GM19467 (cell line): ENCODE results near the gene RNFT1.
"Not testable (repeated sequence)": the region's sequence is repeated elsewhere in the genome, so short reads cannot be mapped to it uniquely, and the experiment has no call there.

ENCODE experiments used
- ATAC-seq: cut with Tn5 transposase; IDR thresholded peaks from one replicate; pipeline ENCODE4 v1.9.1; 2021; ENCODE audit warnings: mild to moderate bottlenecking, moderate library complexity; ENCODE audit not compliant: unreplicated experiment

The RNFT1 gene

DNA sequence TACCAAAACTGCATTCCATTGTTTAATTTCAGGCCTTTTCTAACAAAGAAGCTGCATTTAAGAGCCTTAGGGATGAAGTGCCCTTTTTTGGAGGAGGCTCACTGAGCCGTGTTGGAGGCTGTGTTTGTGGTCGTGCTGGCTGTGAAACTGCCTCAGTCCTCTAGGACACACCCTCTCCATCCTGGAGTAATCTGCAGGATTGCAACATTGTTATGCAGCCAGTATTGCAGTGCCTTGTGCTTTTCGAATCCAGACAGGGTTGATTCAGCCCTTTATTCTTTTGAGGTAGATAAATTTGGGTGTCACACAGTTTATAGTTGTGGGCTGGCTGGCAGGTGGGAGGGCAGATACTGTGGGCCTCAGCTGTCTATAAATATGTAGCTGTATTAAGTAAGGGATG is 33.8 kb downstream of the RNFT1 start:
- not testable (repeated sequence) for ATAC-seq

DNA sequence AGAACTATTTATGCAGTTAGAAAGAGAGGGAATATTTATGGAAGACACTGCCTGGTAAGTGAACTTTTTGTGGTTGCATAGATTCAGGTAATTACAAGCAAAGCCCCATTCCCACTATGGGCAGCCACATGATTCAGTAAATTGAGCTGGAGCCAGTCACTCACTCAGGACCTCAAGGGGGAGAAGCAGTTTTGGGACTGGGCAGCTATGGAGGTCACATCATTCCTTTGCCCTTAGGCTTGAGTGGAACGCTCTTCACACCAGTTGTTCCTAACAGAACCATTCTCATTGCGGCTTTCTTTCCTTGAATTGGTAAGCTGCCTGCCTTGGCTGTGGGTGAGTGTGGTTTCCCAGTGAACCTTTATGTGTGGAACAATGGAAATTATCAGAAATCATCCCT is 34.4 kb downstream of the RNFT1 start:
- ATAC-seq, result not testable (repeated sequence)

DNA sequence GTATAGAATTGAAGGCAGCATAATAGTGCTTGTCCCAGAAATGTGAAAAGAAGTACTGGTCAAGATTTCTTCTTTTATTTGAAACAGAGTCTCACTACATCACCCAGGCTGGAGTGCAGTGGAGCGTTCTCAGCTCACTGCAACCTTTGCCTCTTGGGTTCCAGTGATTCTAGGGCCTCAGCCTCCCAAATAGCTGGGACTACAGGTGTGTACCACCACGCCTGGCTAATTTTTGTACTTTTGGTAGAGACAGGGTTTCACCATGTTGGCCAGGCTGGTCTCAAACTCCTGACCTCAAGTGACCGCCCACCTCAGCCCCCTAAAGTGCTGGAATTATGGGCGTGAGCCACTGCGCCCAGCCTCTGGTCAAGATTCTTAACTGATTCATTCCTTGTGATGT is 43.9 kb downstream of the RNFT1 start:
- ATAC-seq, result not testable (repeated sequence)

DNA sequence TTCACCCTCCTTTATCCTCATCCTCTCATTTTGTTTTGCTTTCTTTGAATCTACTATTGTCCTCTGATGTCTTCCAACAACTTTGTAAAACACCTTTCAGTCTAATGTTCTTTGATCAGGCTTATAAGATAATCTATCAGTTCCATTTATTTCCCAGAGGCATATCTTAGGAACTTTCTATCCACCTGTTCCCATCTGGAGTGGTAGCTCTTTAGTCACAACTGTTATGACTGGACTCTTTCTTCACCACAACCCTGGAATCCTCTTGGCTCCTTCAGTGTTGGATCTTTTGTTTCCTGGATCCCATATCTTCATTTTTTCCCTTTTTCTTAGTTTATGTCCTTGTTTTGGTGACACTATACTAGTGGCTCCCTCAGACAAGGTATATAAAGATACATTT is 48.1 kb downstream of the RNFT1 start:
- no peak for ATAC-seq

DNA sequence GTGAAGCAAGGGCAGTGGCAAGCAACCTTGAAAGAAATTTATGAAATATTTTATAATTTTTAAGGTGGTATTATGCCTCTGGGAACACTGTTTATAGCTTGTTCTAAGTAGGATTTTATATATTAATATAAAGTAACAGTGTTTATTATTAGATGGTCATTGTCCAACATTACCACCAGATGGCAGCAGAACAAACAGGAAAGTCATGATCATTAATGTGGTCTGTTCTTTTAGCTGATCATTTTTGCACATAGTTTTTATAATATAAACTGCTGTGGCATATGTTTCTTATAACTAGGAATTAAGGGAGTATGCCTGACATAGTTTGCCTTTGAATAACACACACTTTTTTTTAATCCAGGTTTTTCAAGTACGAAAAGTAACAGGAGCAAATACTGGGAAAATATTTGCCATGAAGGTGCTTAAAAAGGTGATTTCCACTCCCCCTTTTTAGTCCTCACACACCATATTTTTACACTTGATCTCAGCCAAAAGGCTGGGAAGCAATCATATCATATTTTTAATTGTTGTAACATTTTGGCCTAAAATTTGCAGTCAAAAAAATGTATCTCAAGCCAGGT is 50.2 kb downstream of the RNFT1 start:
- ATAC-seq, result no peak

DNA sequence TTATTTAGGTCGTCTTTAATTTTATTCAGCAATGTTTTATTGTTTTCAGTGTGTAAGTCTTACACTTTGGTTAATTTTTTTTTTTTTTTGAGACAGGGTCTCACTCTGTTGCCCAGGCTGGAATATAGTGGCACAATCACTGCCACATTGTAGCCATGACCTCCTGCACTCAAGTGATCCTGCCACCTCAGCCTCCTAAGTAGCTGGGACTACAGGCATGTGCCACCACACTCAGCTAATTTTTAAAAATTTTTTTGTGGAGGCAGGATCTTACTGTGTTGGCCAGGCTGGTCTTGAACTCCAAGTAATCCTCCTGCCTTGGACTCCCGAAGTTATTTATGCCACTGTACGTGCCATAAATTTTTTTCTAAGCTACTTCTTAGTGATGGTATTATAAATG is 57.1 kb downstream of the RNFT1 start:
- ATAC-seq, result no peak

DNA sequence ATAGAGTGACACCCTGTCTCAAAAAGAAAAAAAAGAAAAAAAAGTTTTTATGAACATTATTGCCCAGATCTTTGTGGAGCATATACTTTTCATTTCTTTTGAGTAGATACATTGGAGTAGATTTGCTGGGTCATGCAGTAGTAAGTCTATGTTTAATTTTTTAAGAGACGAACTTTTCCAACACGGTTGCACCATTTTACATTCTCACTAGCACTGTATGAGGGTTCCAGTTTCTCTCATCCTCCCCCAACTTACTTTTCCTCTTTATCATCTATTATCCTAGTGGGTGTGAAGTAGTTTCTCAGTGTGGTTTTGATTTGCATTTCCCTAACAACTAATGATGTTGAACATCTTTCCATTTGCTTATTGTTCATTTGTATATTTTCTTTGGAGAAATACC is 61.1 kb downstream of the RNFT1 start:
- no peak for ATAC-seq
